Glutamatergic neuron (in vitro differentiated cells): ENCODE data around the gene HHATL. TPM values are rescaled to one million over a fixed set of nuclear protein-coding genes. Genes with fewer than 3 reads are reported as not detected.

Experiments used
- DNase-seq: peaks from one replicate; pipeline ENCODE4 v3.0.0; 2022
- H3K27ac Mint-ChIP-seq: one replicate; pipeline ENCODE4 v1.8.0; 2020; ENCODE audit warnings: mild to moderate bottlenecking, mixed read lengths, inconsistent platforms; ENCODE audit not compliant: unreplicated experiment
- H3K27me3 Mint-ChIP-seq: one replicate; pipeline ENCODE4 v1.8.0; 2020; ENCODE audit warnings: mild to moderate bottlenecking, moderate library complexity, mixed read lengths, inconsistent platforms; ENCODE audit not compliant: unreplicated experiment
- H3K36me3 Mint-ChIP-seq: one replicate; pipeline ENCODE4 v1.8.0; 2020; ENCODE audit warnings: mild to moderate bottlenecking, mixed read lengths, inconsistent platforms; ENCODE audit not compliant: unreplicated experiment
- H3K4me1 Mint-ChIP-seq: one replicate; pipeline ENCODE4 v1.8.0; 2020; ENCODE audit warnings: mild to moderate bottlenecking, low read depth, mixed read lengths, inconsistent platforms; ENCODE audit not compliant: unreplicated experiment
- H3K4me3 Mint-ChIP-seq: one replicate; pipeline ENCODE4 v1.8.0; 2020; ENCODE audit warnings: mild to moderate bottlenecking, mixed read lengths, inconsistent platforms; ENCODE audit not compliant: unreplicated experiment
- H3K9me3 Mint-ChIP-seq: one replicate; pipeline ENCODE4 v1.8.0; 2020; ENCODE audit warnings: mild to moderate bottlenecking, moderate library complexity, mixed read lengths, inconsistent platforms; ENCODE audit not compliant: unreplicated experiment
- total RNA-seq: library from RNA; stranded (reverse); fragmentation: NEBNext Ultra II Directional; extraction: Animal tissue kit (Norgen Biotek cat#: 25700); gene quantifications from one replicate; pipeline ENCODE4 v1.2.1, GENCODE V29; 2021; ENCODE audit not compliant: unreplicated experiment
- TF ChIP-seq, protein P1 (sequence below): fragments of 200-600 bp; sonication (generic); IDR thresholded peaks from one replicate; pipeline ENCODE4 v1.5.0; 2021; ENCODE audit not compliant: partially characterized antibody, unreplicated experiment

Gene HHATL
- total RNA-seq, 1 donor from 2014 or later = 7.6 TPM

DNA sequence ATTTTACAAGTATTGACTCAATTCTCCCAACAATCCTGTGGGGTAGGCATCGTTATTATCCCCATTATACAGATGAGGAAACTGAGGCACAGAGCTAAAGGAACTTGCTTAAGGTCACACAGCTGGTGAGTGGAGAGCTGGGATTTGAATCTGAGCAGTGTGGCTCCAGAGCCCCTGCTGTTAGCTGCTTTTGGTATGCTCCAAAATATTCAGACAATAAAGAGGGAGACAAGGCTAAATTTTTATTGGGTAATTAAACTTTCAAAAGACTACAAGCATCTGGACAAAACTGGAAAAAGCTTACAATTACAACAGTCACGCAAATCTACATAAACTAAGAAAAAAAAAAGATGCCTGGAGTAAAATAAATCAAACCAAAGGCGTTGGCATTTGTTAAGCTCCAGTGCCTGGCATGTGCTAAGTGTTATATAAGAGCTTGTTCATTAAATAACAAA, 42.7 kb upstream of the HHATL start:
- Mint-ChIP-seq H3K36me3 (no peaks in the 10 kb centered on the region), H3K9me3 (no peaks in the 10 kb centered on the region), H3K4me3 (no peak overlapping the region), H3K27ac (no peak overlapping the region), H3K4me1 (no peaks in the 10 kb centered on the region), H3K27me3 (no peaks in the 10 kb centered on the region)
- DNase-seq = no peak
- TF ChIP-seq, protein P1, sequence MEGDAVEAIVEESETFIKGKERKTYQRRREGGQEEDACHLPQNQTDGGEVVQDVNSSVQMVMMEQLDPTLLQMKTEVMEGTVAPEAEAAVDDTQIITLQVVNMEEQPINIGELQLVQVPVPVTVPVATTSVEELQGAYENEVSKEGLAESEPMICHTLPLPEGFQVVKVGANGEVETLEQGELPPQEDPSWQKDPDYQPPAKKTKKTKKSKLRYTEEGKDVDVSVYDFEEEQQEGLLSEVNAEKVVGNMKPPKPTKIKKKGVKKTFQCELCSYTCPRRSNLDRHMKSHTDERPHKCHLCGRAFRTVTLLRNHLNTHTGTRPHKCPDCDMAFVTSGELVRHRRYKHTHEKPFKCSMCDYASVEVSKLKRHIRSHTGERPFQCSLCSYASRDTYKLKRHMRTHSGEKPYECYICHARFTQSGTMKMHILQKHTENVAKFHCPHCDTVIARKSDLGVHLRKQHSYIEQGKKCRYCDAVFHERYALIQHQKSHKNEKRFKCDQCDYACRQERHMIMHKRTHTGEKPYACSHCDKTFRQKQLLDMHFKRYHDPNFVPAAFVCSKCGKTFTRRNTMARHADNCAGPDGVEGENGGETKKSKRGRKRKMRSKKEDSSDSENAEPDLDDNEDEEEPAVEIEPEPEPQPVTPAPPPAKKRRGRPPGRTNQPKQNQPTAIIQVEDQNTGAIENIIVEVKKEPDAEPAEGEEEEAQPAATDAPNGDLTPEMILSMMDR = no peak

DNA sequence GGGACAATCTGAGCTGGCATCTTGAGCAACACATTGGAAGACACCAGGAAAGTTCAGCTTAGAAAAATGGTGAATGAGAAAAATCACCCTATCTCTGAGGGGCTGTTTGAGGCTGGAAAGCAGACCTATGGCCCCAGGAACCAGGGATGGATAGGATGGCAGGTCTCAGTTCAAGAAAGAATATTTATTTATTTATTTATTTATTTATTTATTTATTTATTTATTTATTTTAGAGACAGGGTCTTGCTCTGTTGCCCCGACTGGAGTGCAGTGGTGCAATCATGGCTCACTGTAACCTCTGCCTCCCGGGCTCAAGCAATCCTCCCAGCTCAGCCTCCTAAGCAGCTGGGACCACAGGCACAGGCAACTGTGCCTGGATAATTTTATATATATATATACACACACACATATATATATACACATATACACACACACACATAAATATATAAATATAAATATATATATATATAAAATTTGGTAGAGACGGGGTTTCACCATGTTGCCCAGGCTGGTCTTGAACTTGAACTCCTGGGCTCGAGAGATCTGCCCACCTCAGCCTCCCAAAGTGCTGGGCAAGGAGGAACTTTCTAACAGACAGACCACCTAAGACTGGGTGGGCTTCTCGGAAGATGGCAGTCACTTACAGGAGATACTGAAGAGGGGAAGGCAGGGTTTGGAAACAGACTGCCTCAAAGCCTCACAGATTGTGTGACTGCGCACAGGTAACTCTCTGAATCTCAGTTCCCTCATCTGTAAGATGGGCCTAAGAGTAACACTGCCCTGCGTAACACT, 40.8 kb upstream of the HHATL start:
- H3K36me3 Mint-ChIP-seq = no peaks in the 10 kb centered on the region
- no peak overlapping the region for H3K4me3 Mint-ChIP-seq
- no peak for DNase-seq
- TF ChIP-seq, protein P1 = no peak
- no peaks in the 10 kb centered on the region for H3K27me3 Mint-ChIP-seq
- no peak overlapping the region for H3K27ac Mint-ChIP-seq
- no peaks in the 10 kb centered on the region for H3K4me1 Mint-ChIP-seq
- H3K9me3 Mint-ChIP-seq = no peaks in the 10 kb centered on the region

DNA sequence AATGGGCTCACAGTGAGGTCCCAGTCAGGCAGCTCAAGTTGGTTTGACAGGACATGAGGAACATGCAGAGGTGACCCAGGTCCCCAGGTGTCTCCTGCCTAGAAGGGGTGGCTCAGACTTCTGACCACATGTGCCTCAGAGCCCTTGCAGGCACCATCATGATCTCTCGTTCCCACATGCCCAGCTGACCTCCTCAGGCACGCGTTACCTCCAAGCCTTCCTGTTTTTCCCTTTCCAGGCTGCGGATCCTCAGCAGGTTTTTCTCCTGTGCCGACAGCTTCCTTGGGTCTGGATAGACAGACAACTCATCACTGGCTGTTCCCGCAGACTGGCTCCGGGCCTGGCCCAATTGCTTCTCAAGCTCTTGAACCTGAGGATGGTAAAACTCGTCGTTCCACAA, 40.1 kb upstream of the HHATL start:
- no peaks in the 10 kb centered on the region for H3K9me3 Mint-ChIP-seq
- no peaks in the 10 kb centered on the region for H3K36me3 Mint-ChIP-seq
- no peak overlapping the region for H3K4me3 Mint-ChIP-seq
- no peaks in the 10 kb centered on the region for H3K4me1 Mint-ChIP-seq
- TF ChIP-seq, protein P1 = no peak
- DNase-seq = no peak
- H3K27ac Mint-ChIP-seq = no peak overlapping the region
- H3K27me3 Mint-ChIP-seq = no peaks in the 10 kb centered on the region

DNA sequence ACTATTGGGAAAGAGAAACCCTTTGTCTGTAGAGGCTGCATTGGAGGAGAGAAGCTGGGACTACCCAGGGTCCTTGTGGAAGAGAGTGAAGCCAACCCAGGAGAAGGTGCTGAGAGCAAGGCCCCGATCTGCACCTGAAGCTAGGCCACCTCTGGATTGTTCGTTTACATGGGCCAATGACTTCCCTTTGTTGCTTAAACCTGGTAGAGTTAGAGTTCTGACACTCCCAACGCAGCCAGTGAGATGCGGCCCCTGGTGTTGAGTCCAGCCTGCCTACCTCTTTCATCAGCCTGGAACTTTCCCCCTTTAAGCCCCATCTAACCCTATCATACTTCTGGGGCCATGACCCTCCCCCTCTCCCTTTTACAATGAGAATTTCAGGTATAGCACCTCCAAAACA, 39.7 kb upstream of the HHATL start:
- Mint-ChIP-seq H3K4me1 (no peaks in the 10 kb centered on the region), H3K36me3 (no peaks in the 10 kb centered on the region), H3K27me3 (no peaks in the 10 kb centered on the region), H3K4me3 (no peak overlapping the region), H3K27ac (no peak overlapping the region), H3K9me3 (no peaks in the 10 kb centered on the region)
- no peak for DNase-seq
- TF ChIP-seq, protein P1 = no peak

DNA sequence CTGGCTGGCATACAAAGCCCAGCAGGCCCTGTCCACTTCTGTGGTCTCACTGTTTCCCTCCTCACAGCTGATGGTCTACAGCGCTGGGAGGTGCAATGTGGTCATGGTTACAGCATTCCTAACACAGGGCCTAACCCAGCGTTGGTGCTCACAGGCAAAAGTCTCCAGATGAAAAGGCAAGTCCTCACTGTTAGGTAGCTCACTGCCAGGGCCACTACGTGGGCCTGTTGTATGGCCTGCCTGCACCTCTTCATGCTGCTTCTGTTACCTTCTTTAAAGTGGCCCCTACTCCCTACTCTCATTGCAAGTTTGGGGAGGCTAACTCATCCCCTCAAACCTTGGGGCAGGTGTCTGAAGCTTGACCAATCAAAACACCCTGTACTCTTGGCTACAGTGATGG, 39.2 kb upstream of the HHATL start:
- TF ChIP-seq, protein P1 = no peak
- H3K4me3 Mint-ChIP-seq = no peak overlapping the region
- no peaks in the 10 kb centered on the region for H3K4me1 Mint-ChIP-seq
- DNase-seq = no peak
- no peak overlapping the region for H3K27ac Mint-ChIP-seq
- H3K9me3 Mint-ChIP-seq = no peaks in the 10 kb centered on the region
- no peaks in the 10 kb centered on the region for H3K36me3 Mint-ChIP-seq
- no peaks in the 10 kb centered on the region for H3K27me3 Mint-ChIP-seq
